ENCODE results near the gene PTPRM. TPM values are rescaled to one million over a fixed set of nuclear protein-coding genes. Genes with fewer than 3 reads are reported as not detected.

Gene PTPRM
- polyA plus RNA-seq, 3 donors, result 0.04 to 2.1 (median 0.66) TPM

DNA sequence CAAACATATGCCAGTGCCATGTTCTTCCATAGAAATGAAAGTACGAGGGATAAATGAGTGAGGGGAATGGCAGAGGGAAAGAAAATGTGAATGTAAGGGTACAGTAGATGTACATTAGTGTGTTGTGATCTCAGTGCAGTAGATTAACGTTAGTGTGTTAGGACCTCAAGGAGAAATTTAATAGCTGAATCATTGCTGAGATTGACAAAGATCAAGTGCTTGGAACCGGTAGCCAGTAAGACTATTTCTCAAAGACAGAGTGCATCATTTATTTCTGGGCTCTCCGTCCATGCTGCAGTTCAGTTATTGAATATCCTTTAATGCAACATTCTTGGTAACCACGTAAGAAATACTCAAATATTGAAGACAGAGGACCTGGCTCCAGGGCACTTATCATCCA, 246.0 kb downstream of the PTPRM start:
- no peaks in the 10 kb centered on the region for H3K27me3 ChIP-seq (ENCODE audit: control insufficient read depth in 2 of 2, insufficient read depth in 2 of 2, low read length in 2 of 2)
- no peak overlapping the region for H3K4me3 Mint-ChIP-seq
- no peaks in the 10 kb centered on the region for H3K36me3 ChIP-seq (replicated peaks in 1 of 2; ENCODE audit: control insufficient read depth in 1 of 2, insufficient read depth in 2 of 2, low read length in 2 of 2)
- no peak for DNase-seq
- intact Hi-C loops (cut with micrococcal nuclease), result no loop called here
- peaks cover 17 to 20% of the 10 kb centered on the region in 2 donors for H3K9me3 ChIP-seq (replicated peaks in 1 of 2; ENCODE audit: control insufficient read depth in 1 of 2, insufficient read depth in 1 of 2, low read length in 2 of 2)
- no peak overlapping the region for H3K4me3 ChIP-seq (replicated peaks in 1 of 3; ENCODE audit: low read depth in 2 of 3, low read length in 3 of 3)
- peaks cover 12 to 28% (median 14%) of the 10 kb centered on the region in 7 donors for H3K9me3 Mint-ChIP-seq
- no peak overlapping the region for H3K9ac ChIP-seq (ENCODE audit: insufficient read depth, low read length, poor library complexity, severe bottlenecking)
- no peak overlapping the region for H2AFZ ChIP-seq (ENCODE audit: insufficient read depth, low read depth, low read length, poor library complexity, severe bottlenecking)
- H4K20me1 ChIP-seq (ENCODE audit: insufficient read depth, low read length), result no peaks in the 10 kb centered on the region
- no peak overlapping the region for H3K4me2 ChIP-seq (replicated peaks; ENCODE audit: extremely low read depth, low read length, poor library complexity, severe bottlenecking)
- H3K79me2 ChIP-seq (ENCODE audit: insufficient read depth, low read length), result no peaks in the 10 kb centered on the region
- no peaks in the 10 kb centered on the region for H3K4me1 ChIP-seq (ENCODE audit: control insufficient read depth in 1 of 2, insufficient read depth in 2 of 2, low read length in 2 of 2)
- H3K4me1 Mint-ChIP-seq, result no peaks in the 10 kb centered on the region
- no peak overlapping the region for H3K27ac Mint-ChIP-seq
- H3K36me3 Mint-ChIP-seq, result no peaks in the 10 kb centered on the region
- H3K27ac ChIP-seq (ENCODE audit: low read depth in 1 of 2, low read length in 2 of 2), result no peak overlapping the region
- H3K27me3 Mint-ChIP-seq (ENCODE audit: low read depth in 3 of 3), result peaks cover 0 to under 1% (median 0%) of the 10 kb centered on the region in 3 donors
- TF ChIP-seq CTCF (IDR thresholded peaks at IDR 0.05), result no peak
- WGBS (ENCODE audit: insufficient coverage), result 92% methylated on average over 4 of the region's 5 CpGs

DNA sequence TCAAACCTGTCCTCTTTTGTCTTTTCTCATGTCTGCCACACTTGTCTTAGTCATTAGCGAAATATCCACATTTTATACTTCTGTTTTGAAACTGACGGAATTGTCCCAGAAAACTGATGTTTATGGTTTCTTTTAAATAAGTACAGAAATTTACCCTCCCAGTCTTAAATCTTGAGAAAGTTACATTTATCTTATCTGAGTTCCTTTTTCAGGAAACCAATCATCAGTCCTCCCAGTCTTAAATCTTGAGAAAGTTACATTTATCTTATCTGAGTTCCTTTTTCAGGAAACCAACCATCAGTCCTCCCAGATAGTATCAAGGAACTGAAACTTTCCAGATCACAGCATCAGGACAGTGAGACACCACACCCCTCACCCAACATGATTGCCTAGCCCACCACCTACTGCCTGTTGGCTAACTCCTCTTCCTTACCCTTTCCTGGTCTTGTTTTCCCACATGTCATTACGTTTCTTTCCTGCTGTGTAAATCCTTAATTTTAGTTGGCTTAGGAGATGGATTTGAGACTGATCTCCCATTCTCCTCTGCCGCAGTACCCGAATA, 247.7 kb downstream of the PTPRM start:
- intact Hi-C loops (cut with micrococcal nuclease), result no loop called here
- no peaks in the 10 kb centered on the region for H3K36me3 ChIP-seq (replicated peaks in 1 of 2; ENCODE audit: control insufficient read depth in 1 of 2, insufficient read depth in 2 of 2, low read length in 2 of 2)
- H3K9me3 ChIP-seq (replicated peaks in 1 of 2; ENCODE audit: control insufficient read depth in 1 of 2, insufficient read depth in 1 of 2, low read length in 2 of 2), result peaks cover 17 to 18% of the 10 kb centered on the region in 2 donors
- H3K4me2 ChIP-seq (replicated peaks; ENCODE audit: extremely low read depth, low read length, poor library complexity, severe bottlenecking), result no peak overlapping the region
- WGBS (ENCODE audit: insufficient coverage), result no CpG with 5 or more reads among the region's 5 CpGs
- H3K9ac ChIP-seq (ENCODE audit: insufficient read depth, low read length, poor library complexity, severe bottlenecking), result no peak overlapping the region
- no peaks in the 10 kb centered on the region for H4K20me1 ChIP-seq (ENCODE audit: insufficient read depth, low read length)
- no peaks in the 10 kb centered on the region for H3K27me3 Mint-ChIP-seq (ENCODE audit: low read depth in 3 of 3)
- no peaks in the 10 kb centered on the region for H3K4me1 Mint-ChIP-seq
- H2AFZ ChIP-seq (ENCODE audit: insufficient read depth, low read depth, low read length, poor library complexity, severe bottlenecking), result no peak overlapping the region
- no peaks in the 10 kb centered on the region for H3K27me3 ChIP-seq (ENCODE audit: control insufficient read depth in 2 of 2, insufficient read depth in 2 of 2, low read length in 2 of 2)
- H3K4me3 Mint-ChIP-seq, result no peak overlapping the region
- no peak for TF ChIP-seq CTCF (IDR thresholded peaks at IDR 0.05)
- H3K27ac ChIP-seq (ENCODE audit: low read depth in 1 of 2, low read length in 2 of 2), result no peak overlapping the region
- H3K79me2 ChIP-seq (ENCODE audit: insufficient read depth, low read length), result no peaks in the 10 kb centered on the region
- H3K27ac Mint-ChIP-seq, result no peak overlapping the region
- H3K4me3 ChIP-seq (replicated peaks in 1 of 3; ENCODE audit: low read depth in 2 of 3, low read length in 3 of 3), result no peak overlapping the region
- DNase-seq, result no peak
- H3K4me1 ChIP-seq (ENCODE audit: control insufficient read depth in 1 of 2, insufficient read depth in 2 of 2, low read length in 2 of 2), result no peaks in the 10 kb centered on the region
- H3K9me3 Mint-ChIP-seq, result peaks cover 10 to 30% (median 20%) of the 10 kb centered on the region in 7 donors
- no peaks in the 10 kb centered on the region for H3K36me3 Mint-ChIP-seq
